GM21367 (cell line): ENCODE data around the gene GRIK4.

Source experiments
- ATAC-seq: cut with Tn5 transposase; IDR thresholded peaks from one replicate; pipeline ENCODE4 v1.9.1; 2021; ENCODE audit not compliant: unreplicated experiment

Gene GRIK4

GRCh38 chr11:120662071-120662676 is 150.6 kb downstream of the GRIK4 start:
- no peak for ATAC-seq

- ATAC-seq, result no peak
Observed at GRCh38 chr11:120663142-120663541, 151.6 kb downstream of the GRIK4 start.

DNA sequence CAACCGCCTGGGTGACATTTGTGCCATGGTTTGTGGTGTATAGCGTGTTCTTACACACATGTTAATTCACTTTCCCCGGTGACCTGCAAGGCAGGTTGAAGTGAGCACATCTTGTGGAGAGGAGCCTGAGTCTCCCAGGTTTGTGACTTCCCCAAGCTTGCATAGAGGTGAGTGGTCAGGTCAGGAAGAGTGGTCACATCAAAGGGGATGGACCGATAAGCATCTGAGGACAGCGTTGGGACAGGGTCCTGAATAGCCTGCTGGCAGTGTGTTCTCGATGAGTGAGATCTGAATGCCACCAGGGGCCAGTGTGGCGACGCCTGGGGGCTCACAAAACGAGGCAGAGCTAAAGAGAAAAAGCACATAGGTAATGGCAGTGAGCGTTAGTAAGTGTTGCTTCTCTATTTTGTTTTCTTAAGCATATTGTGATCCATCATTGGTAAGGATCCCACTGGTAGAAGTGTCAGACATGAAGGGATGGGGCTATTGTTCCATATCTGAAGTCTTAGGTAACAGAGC is 154.6 kb downstream of the GRIK4 start:
- ATAC-seq, result no peak

GRCh38 chr11:120667281-120667680 is 155.7 kb downstream of the GRIK4 start:
- ATAC-seq, result no peak

DNA sequence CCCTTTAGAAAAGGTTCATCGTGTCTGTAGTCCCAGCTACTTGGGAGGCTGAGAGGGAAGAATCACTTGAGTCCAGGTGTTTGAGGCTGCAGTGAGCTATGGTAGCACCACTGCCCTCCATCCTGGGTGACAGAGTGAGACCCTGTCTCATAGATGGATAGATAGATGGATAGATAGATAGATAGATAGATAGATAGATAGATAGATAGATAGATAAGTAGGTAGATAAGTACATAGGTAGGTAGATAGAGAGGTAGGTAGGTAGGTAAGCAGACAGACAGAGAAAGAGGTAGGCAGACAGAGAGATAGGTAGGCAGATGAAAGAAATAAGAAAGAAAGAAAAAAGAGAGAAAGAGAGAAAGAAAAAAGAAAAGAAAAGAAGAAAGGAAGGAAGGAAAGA is 156.4 kb downstream of the GRIK4 start:
- no peak for ATAC-seq

DNA sequence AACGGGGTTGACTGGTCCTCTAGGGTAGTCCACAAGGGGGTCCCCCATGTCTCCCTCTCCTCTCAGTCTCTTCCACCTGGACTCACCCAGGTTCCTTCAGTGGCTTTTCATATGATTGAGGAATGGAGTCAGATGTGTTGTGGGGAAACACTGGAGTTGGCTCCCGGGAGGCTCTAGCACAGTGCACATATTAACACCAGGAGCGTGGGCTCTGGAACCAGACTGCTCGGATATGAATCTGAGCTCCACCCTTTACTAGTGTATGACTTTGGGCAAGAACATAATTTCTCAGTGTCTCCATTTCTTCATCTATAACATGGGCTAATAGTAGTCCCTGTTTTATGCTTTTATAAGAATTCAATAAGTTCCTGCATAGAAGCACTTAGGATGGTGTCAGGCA is 157.0 kb downstream of the GRIK4 start:
- no peak for ATAC-seq

- no peak for ATAC-seq
Observed at GRCh38 chr11:120674542-120674941, 163.0 kb downstream of the GRIK4 start.

- ATAC-seq, result no peak
Observed at GRCh38 chr11:120675171-120675570, 163.6 kb downstream of the GRIK4 start.

GRCh38 chr11:120676991-120677390 is 165.4 kb downstream of the GRIK4 start:
- no peak for ATAC-seq

- ATAC-seq, result no peak
Observed at GRCh38 chr11:120680322-120680721, 168.8 kb downstream of the GRIK4 start.

DNA sequence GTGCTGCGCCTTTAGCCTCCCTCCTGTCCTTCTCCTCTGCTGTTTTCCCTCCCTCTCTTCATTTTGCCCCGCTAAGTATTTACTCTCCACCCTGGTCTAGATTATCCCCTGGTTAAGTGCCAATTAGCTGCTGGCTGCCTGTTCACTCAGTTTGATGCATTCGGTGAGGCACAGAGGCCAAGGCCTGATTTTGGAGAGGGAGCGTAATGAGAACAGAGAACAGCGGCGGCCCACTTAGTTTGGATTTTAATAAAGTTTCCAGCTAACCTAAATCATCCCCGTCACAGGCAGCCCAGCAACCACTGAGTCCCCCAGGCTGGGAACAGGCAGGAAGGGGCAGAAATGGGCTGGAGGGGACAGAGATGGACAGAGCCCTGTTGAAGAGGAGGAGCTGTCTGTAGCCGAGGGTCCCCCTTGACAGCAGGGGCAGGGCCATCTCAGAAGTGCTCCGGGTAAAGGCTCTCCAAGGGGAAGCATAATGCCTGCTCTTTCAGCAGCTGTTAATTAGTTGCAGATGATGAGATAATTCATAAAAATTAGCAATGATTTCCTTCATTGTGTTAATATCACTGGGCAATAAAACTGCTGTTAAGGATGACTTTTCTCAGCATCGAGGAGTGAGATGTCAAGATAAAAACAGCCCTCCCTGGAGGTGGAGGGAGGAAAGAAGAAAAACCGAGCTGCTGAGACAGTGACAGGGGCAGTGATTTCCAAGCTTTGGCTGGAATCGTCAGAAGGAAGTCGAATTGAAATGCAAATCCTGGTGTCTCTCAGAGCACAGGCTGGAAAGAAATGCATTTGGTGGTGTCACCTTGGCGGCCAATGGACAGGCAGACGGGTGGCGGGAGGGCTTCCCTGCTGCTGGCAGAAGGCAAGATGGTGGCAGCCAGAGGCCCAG is 170.1 kb downstream of the GRIK4 start:
- ATAC-seq, result no peak

DNA sequence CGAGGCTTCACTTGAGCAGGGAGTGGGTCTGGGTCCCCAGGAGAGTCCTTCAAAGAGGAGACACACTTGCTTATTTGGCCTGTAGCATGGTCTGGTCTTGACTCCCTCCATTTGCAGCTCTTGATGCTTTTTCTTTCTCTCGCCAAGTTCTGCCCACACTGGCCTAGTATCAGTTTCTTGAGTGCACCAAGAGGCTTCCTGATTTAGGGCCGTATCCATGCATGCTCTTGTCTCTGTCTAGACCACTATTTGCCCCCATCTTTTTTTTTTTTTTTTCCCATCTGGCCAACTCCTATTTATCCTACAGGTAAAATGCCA is 170.7 kb downstream of the GRIK4 start:
- no peak for ATAC-seq

- ATAC-seq, result no peak
Observed at GRCh38 chr11:120682866-120683265, 171.3 kb downstream of the GRIK4 start.

GRCh38 chr11:120686516-120686915 is 175.0 kb downstream of the GRIK4 start:
- no peak for ATAC-seq

- no peak for ATAC-seq
Observed at GRCh38 chr11:120688163-120688562, 176.6 kb downstream of the GRIK4 start.

DNA sequence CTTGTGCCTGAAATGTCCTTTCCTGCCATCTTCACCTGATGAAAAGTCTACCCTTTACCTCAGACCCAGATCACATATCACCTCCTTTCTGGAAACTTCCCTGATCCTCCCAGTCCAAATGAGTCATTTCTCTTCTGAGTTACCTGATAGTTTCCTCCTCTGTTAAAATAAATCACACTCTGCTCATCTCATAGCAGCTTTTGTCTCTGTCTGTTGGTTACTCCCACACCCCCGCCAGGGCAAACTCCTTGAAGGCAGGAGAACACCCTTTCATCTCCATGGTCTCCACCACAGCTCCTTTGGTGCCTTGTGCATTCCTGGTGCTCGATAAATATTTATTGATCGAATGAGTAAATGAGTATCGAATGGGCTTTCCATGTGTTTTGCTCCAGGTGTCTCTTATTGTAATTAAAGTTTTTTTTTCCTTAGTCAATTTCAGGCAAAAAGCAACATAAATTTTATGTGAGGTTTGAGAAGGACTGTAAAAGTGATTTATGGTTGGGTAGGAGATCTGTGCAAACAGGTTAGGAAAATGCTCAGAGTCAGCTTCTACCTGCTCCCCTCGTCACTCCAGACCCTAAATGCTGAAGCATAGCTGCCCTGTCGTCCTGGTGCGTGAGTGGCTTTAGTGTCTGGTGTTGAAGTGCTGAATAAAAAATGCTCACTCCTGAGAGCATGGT is 178.2 kb downstream of the GRIK4 start:
- no peak for ATAC-seq

DNA sequence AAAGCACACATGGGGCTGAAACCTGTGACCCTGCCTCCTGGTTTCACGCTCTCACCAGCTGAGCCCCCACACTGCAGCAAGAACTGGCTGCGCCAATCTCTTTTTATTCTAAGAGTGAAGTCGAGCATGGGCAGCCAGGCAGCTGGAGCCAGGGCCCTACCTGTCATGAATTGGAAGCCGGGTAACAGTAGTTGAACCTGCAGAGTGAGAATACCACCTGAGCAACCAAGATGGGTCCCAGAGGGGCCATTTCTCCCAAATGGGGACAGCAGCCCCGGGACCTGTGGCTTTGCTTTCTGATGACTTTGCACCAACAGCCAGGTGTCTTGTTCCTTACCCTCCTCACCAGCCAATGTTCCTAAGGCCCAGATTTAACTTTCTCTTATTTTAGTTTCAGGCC is 178.9 kb downstream of the GRIK4 start:
- ATAC-seq, result no peak

- no peak for ATAC-seq
Observed at GRCh38 chr11:120694726-120695125, 183.2 kb downstream of the GRIK4 start.

DNA sequence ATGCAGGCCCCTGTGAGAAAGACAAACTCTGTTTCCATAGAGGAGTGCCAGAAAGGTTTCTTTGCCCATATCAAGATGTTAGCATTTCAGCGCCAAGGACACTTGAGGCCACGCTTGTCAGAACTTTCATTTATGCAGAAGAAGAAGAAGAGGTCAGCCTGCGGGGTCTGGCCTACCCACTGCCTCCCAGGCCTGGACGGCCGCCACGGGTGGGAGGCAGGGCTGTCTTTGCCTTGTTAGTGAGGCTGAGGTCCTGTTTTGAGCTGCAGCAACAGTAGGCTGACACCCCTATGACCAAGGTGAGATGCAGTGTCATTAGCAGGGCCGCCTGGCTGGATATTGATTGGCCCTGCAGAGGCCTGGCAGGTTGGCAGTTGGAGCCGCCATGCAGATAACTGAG is 183.9 kb downstream of the GRIK4 start:
- no peak for ATAC-seq

GRCh38 chr11:120695939-120696338 is 184.4 kb downstream of the GRIK4 start:
- ATAC-seq, result no peak

GRCh38 chr11:120696597-120697218 is 185.2 kb downstream of the GRIK4 start:
- ATAC-seq, result no peak
